Measurements from ENCODE around the gene FBXO2.
A peak's percentile ranks its signal among the peaks of the same experiment; 100 is the strongest.

The FBXO2 gene

GRCh38 chr1:11680270-11681070 is 26.2 kb upstream of the FBXO2 start:
- Histone ChIP-seq H3K36me3 (ENCODE audit: control insufficient read depth, insufficient read depth, low read length, severe bottlenecking) (peaks cover 6% of the 10 kb centered on the region), H3K9ac (ENCODE audit: low read length) (peak overlapping the region; percentile 85), H3K9me3 (ENCODE audit: control insufficient read depth, low read length) (no peaks in the 10 kb centered on the region), H3K4me3 (ENCODE audit: low read length) (peak overlapping the region; percentile 92), H3K4me1 (ENCODE audit: control insufficient read depth, insufficient read depth, low read length) (peaks cover 10% of the 10 kb centered on the region), H3K27me3 (replicated peaks; ENCODE audit: control insufficient read depth, insufficient read depth, low read length) (peaks cover 7% of the 10 kb centered on the region)
- DNase-seq (ENCODE audit: low read depth): no peak

GRCh38 chr1:11678442-11678841 is 24.2 kb upstream of the FBXO2 start:
- Histone ChIP-seq H3K9me3 (ENCODE audit: control insufficient read depth, low read length) (no peaks in the 10 kb centered on the region), H3K4me3 (ENCODE audit: low read length) (no peak overlapping the region), H3K9ac (ENCODE audit: low read length) (no peak overlapping the region), H3K27me3 (replicated peaks; ENCODE audit: control insufficient read depth, insufficient read depth, low read length) (peaks cover 3% of the 10 kb centered on the region), H3K4me1 (ENCODE audit: control insufficient read depth, insufficient read depth, low read length) (peaks cover 10% of the 10 kb centered on the region), H3K36me3 (ENCODE audit: control insufficient read depth, insufficient read depth, low read length, severe bottlenecking) (peaks cover 18% of the 10 kb centered on the region)
- DNase-seq (ENCODE audit: low read depth): no peak

GRCh38 chr1:11676386-11677103 is 22.3 kb upstream of the FBXO2 start:
- H3K9ac ChIP-seq (ENCODE audit: low read length): no peak overlapping the region
- H3K4me3 ChIP-seq (ENCODE audit: low read length): no peak overlapping the region
- DNase-seq (ENCODE audit: low read depth): no peak

GRCh38 chr1:11675325-11675724 is 21.1 kb upstream of the FBXO2 start:
- no peak for DNase-seq (ENCODE audit: low read depth)
- H3K36me3 ChIP-seq (ENCODE audit: control insufficient read depth, insufficient read depth, low read length, severe bottlenecking): peaks cover 29% of the 10 kb centered on the region
- no peaks in the 10 kb centered on the region for H3K27me3 ChIP-seq (replicated peaks; ENCODE audit: control insufficient read depth, insufficient read depth, low read length)
- H3K9me3 ChIP-seq (ENCODE audit: control insufficient read depth, low read length): no peaks in the 10 kb centered on the region
- peaks cover 2% of the 10 kb centered on the region for H3K4me1 ChIP-seq (ENCODE audit: control insufficient read depth, insufficient read depth, low read length)
- no peak overlapping the region for H3K4me3 ChIP-seq (ENCODE audit: low read length)
- no peak overlapping the region for H3K9ac ChIP-seq (ENCODE audit: low read length)

More at GRCh38 chr1:11676386-11677103, 22.3 kb upstream of the FBXO2 start:
- no peaks in the 10 kb centered on the region for H3K27me3 ChIP-seq (replicated peaks; ENCODE audit: control insufficient read depth, insufficient read depth, low read length)
- H3K4me1 ChIP-seq (ENCODE audit: control insufficient read depth, insufficient read depth, low read length): peaks cover 5% of the 10 kb centered on the region
- H3K9me3 ChIP-seq (ENCODE audit: control insufficient read depth, low read length): no peaks in the 10 kb centered on the region
- peaks cover 29% of the 10 kb centered on the region for H3K36me3 ChIP-seq (ENCODE audit: control insufficient read depth, insufficient read depth, low read length, severe bottlenecking)

GRCh38 chr1:11674488-11674887 is 20.3 kb upstream of the FBXO2 start:
- Histone ChIP-seq H3K9ac (ENCODE audit: low read length) (no peak overlapping the region), H3K27me3 (replicated peaks; ENCODE audit: control insufficient read depth, insufficient read depth, low read length) (no peaks in the 10 kb centered on the region), H3K9me3 (ENCODE audit: control insufficient read depth, low read length) (no peaks in the 10 kb centered on the region), H3K4me1 (ENCODE audit: control insufficient read depth, insufficient read depth, low read length) (no peaks in the 10 kb centered on the region), H3K36me3 (ENCODE audit: control insufficient read depth, insufficient read depth, low read length, severe bottlenecking) (peaks cover 29% of the 10 kb centered on the region), H3K4me3 (ENCODE audit: low read length) (no peak overlapping the region)
- no peak for DNase-seq (ENCODE audit: low read depth)

GRCh38 chr1:11673089-11673769 is 19.0 kb upstream of the FBXO2 start:
- Histone ChIP-seq H3K9me3 (ENCODE audit: control insufficient read depth, low read length) (no peaks in the 10 kb centered on the region), H3K4me3 (ENCODE audit: low read length) (no peak overlapping the region), H3K4me1 (ENCODE audit: control insufficient read depth, insufficient read depth, low read length) (no peaks in the 10 kb centered on the region), H3K27me3 (replicated peaks; ENCODE audit: control insufficient read depth, insufficient read depth, low read length) (no peaks in the 10 kb centered on the region), H3K36me3 (ENCODE audit: control insufficient read depth, insufficient read depth, low read length, severe bottlenecking) (peaks cover 29% of the 10 kb centered on the region), H3K9ac (ENCODE audit: low read length) (no peak overlapping the region)
- DNase-seq (ENCODE audit: low read depth): no peak

- peaks cover 29% of the 10 kb centered on the region for H3K36me3 ChIP-seq (ENCODE audit: control insufficient read depth, insufficient read depth, low read length, severe bottlenecking)
- no peaks in the 10 kb centered on the region for H3K4me1 ChIP-seq (ENCODE audit: control insufficient read depth, insufficient read depth, low read length)
- DNase-seq (ENCODE audit: low read depth): no peak
These were observed 17.5 kb upstream of the FBXO2 start for GRCh38 chr1:11671544-11672286.

GRCh38 chr1:11671205-11671543 is 16.9 kb upstream of the FBXO2 start:
- Histone ChIP-seq H3K4me3 (ENCODE audit: low read length) (no peak overlapping the region), H3K9me3 (ENCODE audit: control insufficient read depth, low read length) (no peaks in the 10 kb centered on the region), H3K9ac (ENCODE audit: low read length) (no peak overlapping the region), H3K27me3 (replicated peaks; ENCODE audit: control insufficient read depth, insufficient read depth, low read length) (no peaks in the 10 kb centered on the region), H3K4me1 (ENCODE audit: control insufficient read depth, insufficient read depth, low read length) (no peaks in the 10 kb centered on the region), H3K36me3 (ENCODE audit: control insufficient read depth, insufficient read depth, low read length, severe bottlenecking) (peaks cover 26% of the 10 kb centered on the region)
- DNase-seq (ENCODE audit: low read depth): no peak

More at GRCh38 chr1:11671544-11672286, 17.5 kb upstream of the FBXO2 start:
- H3K9ac ChIP-seq (ENCODE audit: low read length): no peak overlapping the region
- H3K4me3 ChIP-seq (ENCODE audit: low read length): no peak overlapping the region
- H3K9me3 ChIP-seq (ENCODE audit: control insufficient read depth, low read length): no peaks in the 10 kb centered on the region
- H3K27me3 ChIP-seq (replicated peaks; ENCODE audit: control insufficient read depth, insufficient read depth, low read length): no peaks in the 10 kb centered on the region

- Histone ChIP-seq H3K36me3 (ENCODE audit: control insufficient read depth, insufficient read depth, low read length, severe bottlenecking) (peaks cover 26% of the 10 kb centered on the region), H3K9ac (ENCODE audit: low read length) (no peak overlapping the region), H3K27me3 (replicated peaks; ENCODE audit: control insufficient read depth, insufficient read depth, low read length) (no peaks in the 10 kb centered on the region), H3K9me3 (ENCODE audit: control insufficient read depth, low read length) (no peaks in the 10 kb centered on the region), H3K4me3 (ENCODE audit: low read length) (no peak overlapping the region), H3K4me1 (ENCODE audit: control insufficient read depth, insufficient read depth, low read length) (no peaks in the 10 kb centered on the region)
- DNase-seq (ENCODE audit: low read depth): no peak
These were observed 16.5 kb upstream of the FBXO2 start for GRCh38 chr1:11670747-11671146.

- no peak overlapping the region for H3K9ac ChIP-seq (ENCODE audit: low read length)
- H3K36me3 ChIP-seq (ENCODE audit: control insufficient read depth, insufficient read depth, low read length, severe bottlenecking): peaks cover 12% of the 10 kb centered on the region
- H3K4me1 ChIP-seq (ENCODE audit: control insufficient read depth, insufficient read depth, low read length): no peaks in the 10 kb centered on the region
- no peak overlapping the region for H3K4me3 ChIP-seq (ENCODE audit: low read length)
- H3K9me3 ChIP-seq (ENCODE audit: control insufficient read depth, low read length): no peaks in the 10 kb centered on the region
- DNase-seq (ENCODE audit: low read depth): no peak
- H3K27me3 ChIP-seq (replicated peaks; ENCODE audit: control insufficient read depth, insufficient read depth, low read length): no peaks in the 10 kb centered on the region
These were observed 14.3 kb upstream of the FBXO2 start for GRCh38 chr1:11668516-11668915.

Data from adipocyte (in vitro differentiated cells).